ENCODE results near the gene GPC3.

DNA sequence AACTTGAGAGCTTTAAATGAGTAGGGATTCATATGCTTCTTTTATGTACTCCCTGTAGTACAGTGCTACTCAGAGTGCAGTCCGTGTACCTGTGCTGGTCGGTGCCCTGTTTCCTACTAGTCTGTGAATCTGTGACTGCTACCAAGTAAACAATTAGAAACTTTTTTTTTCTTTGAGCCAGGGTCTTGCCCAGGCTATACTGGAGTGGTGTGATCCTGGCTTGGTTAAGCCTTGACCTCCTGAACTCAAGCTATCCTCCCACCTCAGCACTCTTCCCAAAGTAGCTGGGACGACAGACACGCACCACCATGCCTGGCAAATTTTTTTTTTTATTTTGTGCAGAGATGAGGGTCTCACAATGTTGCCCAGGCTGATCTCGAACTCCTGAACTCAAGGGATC, 6.4 kb upstream of the GPC3 start:
- TF ChIP-seq POLR2A (IDR thresholded peaks at IDR 0.05; ENCODE audit: low read depth, low read length) (no peak), POLR2AphosphoS5 (IDR thresholded peaks at IDR 0.05; ENCODE audit: insufficient read depth, low read depth, low read length) (no peak), CTCF (IDR thresholded peaks at IDR 0.05; ENCODE audit: extremely low read depth in 1 of 2, insufficient read depth in 1 of 2, low read depth in 1 of 2, low read length in 2 of 2) (no peak), EZH2 (IDR thresholded peaks at IDR 0.05; ENCODE audit: borderline replicate concordance, low read depth, low read length, severe bottlenecking) (no peak), MYC (IDR thresholded peaks at IDR 0.05; ENCODE audit: low read depth, low read length) (no peak)
- TF ChIP-seq, protein P1, sequence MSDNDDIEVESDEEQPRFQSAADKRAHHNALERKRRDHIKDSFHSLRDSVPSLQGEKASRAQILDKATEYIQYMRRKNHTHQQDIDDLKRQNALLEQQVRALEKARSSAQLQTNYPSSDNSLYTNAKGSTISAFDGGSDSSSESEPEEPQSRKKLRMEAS (IDR thresholded peaks at IDR 0.05; ENCODE audit: insufficient read depth, insufficient read length): no peak
